PC-9 (cell line): Measurements from ENCODE around the gene AMZ1. TPM values are rescaled to one million over a fixed set of nuclear protein-coding genes. Genes with fewer than 3 reads are reported as not detected.

Experiments
- BruUV-seq: library from RNA; stranded (reverse); fragments of 400-500 nt; replicated peaks from 2 replicates; lab custom pipeline; 2021; lab: Mats Ljungman, UMichigan
- CTCF ChIA-PET: fragments of 300-600 bp; sonication (Branson Sonifier 250); formaldehyde crosslinking; loops from one replicate; lab custom pipeline; 2022; ENCODE audit warnings: antibody characterized with exemption; lab: Charles Lee
- POLR2A ChIA-PET: fragments of 300-600 bp; sonication (Branson Sonifier 250); formaldehyde crosslinking; loops from one replicate; lab custom pipeline; 2022; ENCODE audit warnings: antibody characterized with exemption; ENCODE audit not compliant: unreplicated experiment; lab: Charles Lee
- DNase-seq, 2 experiments: peaks; one replicate each; pipeline versions ENCODE4 v3.0.0 to v3.0.0-alpha.2; 2015 to 2022; ENCODE audit warnings: mixed read lengths in 1 of 2
- H2AFZ ChIP-seq: fragments of 200-600 bp; sonication (generic); 2 replicates; pipeline ENCODE4 v1.8.1; 2017; ENCODE audit warnings: antibody characterized with exemption
- H3F3A ChIP-seq: fragments of 200-600 bp; sonication (generic); 2 replicates; pipeline ENCODE4 v1.8.1; 2017; ENCODE audit warnings: antibody characterized with exemption, mild to moderate bottlenecking, low read depth; ENCODE audit not compliant: insufficient read depth
- H3K27ac ChIP-seq: fragments of 200-600 bp; sonication (generic); 2 replicates; pipeline ENCODE4 v1.6.1; 2016; ENCODE audit warnings: mixed run types
- H3K27me3 ChIP-seq: fragments of 200-600 bp; sonication (generic); 2 replicates; pipeline ENCODE4 v1.6.1; 2016; ENCODE audit warnings: low read depth, mixed run types; ENCODE audit not compliant: insufficient read depth
- H3K36me3 ChIP-seq: fragments of 200-600 bp; sonication (generic); 2 replicates; pipeline ENCODE4 v1.6.1; 2016; ENCODE audit warnings: low read depth, mixed run types
- H3K4me1 ChIP-seq: fragments of 200-600 bp; sonication (generic); replicated peaks from 2 replicates; pipeline ENCODE4 v1.6.1; 2016; ENCODE audit warnings: mixed run types; ENCODE audit not compliant: insufficient read depth
- H3K4me2 ChIP-seq: fragments of 200-600 bp; sonication (generic); 2 replicates; pipeline ENCODE4 v1.6.1; 2017; ENCODE audit warnings: mixed run types
- H3K4me3 ChIP-seq: fragments of 200-600 bp; sonication (generic); 2 replicates; pipeline ENCODE4 v1.6.1; 2016; ENCODE audit warnings: mixed run types
- H3K79me2 ChIP-seq: fragments of 200-600 bp; sonication (generic); 2 replicates; pipeline ENCODE4 v1.6.1; 2017; ENCODE audit warnings: low read depth, mixed run types
- H3K9me2 ChIP-seq: fragments of 200-600 bp; sonication (generic); 2 replicates; pipeline ENCODE4 v1.8.1; 2017; ENCODE audit warnings: mild to moderate bottlenecking; ENCODE audit not compliant: insufficient read depth
- H3K9me3 ChIP-seq: fragments of 200-600 bp; sonication (generic); 2 replicates; pipeline ENCODE4 v1.8.1; 2016; ENCODE audit warnings: low read depth; ENCODE audit not compliant: insufficient read depth
- H4K20me1 ChIP-seq: fragments of 200-600 bp; sonication (generic); 2 replicates; pipeline ENCODE4 v1.8.1; 2017; ENCODE audit not compliant: insufficient read depth
- EZH2 ChIP-seq: fragments of 200-600 bp; sonication (generic); IDR thresholded peaks from 2 replicates; pipeline ENCODE4 v1.8.0; 2017; ENCODE audit warnings: antibody characterized with exemption, low read depth
- intact Hi-C: fragments of 100-400 bp; cut with micrococcal nuclease; formaldehyde crosslinking; loops from one replicate; pipeline ENCODE4 v1.10.0; 2022; ENCODE audit not compliant: unreplicated experiment
- total RNA-seq: library from RNA; stranded (reverse); gene quantifications from 2 replicates; pipeline ENCODE4 v1.2.3, GENCODE V29; 2021
- TF ChIP-seq, protein P1 (sequence below): fragments of 200-600 bp; sonication (generic); conservative IDR thresholded peaks from 2 replicates; pipeline ENCODE4 v1.6.1; 2017; ENCODE audit warnings: mixed run types, antibody characterized with exemption, mild to moderate bottlenecking, moderate library complexity

AMZ1 gene
- total RNA-seq, 1 experiment from 2014 or later: not detected

DNA sequence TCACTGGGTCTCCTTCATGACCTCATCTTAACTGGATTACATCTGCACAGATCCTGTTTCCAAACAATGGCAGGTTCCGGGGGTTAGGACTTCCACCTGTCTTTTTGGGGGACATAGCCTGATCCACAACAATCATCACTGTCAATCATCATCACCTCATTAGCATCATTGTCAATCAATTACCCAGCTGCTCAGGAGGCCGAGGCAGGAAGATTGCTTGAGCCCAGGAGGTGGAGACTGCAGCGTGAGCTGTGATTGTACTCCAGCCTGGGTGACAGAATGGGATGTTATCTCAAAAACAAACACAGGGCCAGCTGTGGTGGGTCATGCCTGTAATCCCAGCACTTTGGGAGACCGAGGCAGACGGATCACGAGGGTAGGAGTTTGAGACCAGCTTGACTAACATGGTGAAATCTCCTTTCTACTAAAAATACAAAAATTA lies 18.7 kb downstream of the AMZ1 start:
- POLR2A ChIA-PET: no interaction called here
- intact Hi-C loops: no loop called here

DNA sequence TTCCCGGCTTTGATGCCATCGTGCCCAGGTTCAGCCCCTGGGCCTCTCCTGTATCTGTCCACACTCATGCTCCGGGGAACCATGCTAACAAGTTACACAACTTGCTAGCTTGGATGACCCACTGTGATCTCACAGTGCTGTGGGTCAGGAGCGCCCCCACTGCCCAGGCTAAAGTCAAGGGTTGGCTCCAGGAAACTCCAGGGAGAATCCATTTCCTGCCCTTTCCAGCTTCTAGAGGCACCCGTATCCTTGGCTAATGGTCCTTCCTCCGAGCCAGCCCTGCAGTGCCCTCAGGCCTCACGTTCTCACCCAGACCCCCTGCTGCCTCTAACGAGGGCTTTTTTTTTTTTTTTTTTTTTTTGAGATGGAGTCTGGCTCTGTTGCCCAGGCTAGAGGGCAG lies 19.5 kb downstream of the AMZ1 start:
- no peaks in the 10 kb centered on the region for H3K9me3 ChIP-seq
- TF ChIP-seq, protein P1, sequence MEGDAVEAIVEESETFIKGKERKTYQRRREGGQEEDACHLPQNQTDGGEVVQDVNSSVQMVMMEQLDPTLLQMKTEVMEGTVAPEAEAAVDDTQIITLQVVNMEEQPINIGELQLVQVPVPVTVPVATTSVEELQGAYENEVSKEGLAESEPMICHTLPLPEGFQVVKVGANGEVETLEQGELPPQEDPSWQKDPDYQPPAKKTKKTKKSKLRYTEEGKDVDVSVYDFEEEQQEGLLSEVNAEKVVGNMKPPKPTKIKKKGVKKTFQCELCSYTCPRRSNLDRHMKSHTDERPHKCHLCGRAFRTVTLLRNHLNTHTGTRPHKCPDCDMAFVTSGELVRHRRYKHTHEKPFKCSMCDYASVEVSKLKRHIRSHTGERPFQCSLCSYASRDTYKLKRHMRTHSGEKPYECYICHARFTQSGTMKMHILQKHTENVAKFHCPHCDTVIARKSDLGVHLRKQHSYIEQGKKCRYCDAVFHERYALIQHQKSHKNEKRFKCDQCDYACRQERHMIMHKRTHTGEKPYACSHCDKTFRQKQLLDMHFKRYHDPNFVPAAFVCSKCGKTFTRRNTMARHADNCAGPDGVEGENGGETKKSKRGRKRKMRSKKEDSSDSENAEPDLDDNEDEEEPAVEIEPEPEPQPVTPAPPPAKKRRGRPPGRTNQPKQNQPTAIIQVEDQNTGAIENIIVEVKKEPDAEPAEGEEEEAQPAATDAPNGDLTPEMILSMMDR: no peak
- TF ChIP-seq EZH2: no peak
- no peaks in the 10 kb centered on the region for H3K27me3 ChIP-seq
- ChIA-PET POLR2A (no interaction called here), CTCF (no interaction called here)
- peaks cover 14% of the 10 kb centered on the region for H3F3A ChIP-seq
- H3K79me2 ChIP-seq: no peaks in the 10 kb centered on the region
- no peak overlapping the region for H3K4me2 ChIP-seq
- no peaks in the 10 kb centered on the region for H4K20me1 ChIP-seq
- BruUV-seq: no TSS peak
- H3K36me3 ChIP-seq: no peaks in the 10 kb centered on the region
- H3K27ac ChIP-seq: no peak overlapping the region
- DNase-seq: no peak
- H3K4me1 ChIP-seq: no peaks in the 10 kb centered on the region
- no peaks in the 10 kb centered on the region for H3K9me2 ChIP-seq
- intact Hi-C loops: no loop called here
- H3K4me3 ChIP-seq: no peak overlapping the region
- no peak overlapping the region for H2AFZ ChIP-seq

More for the DNA sequence above, 18.7 kb downstream of the AMZ1 start:
- no peak for TF ChIP-seq EZH2
- TF ChIP-seq, protein P1: no peak
- no TSS peak for BruUV-seq
- CTCF ChIA-PET: no interaction called here
- no peak for DNase-seq
- Histone ChIP-seq H4K20me1 (no peaks in the 10 kb centered on the region), H3K27ac (no peak overlapping the region), H2AFZ (no peak overlapping the region), H3K36me3 (no peaks in the 10 kb centered on the region), H3K79me2 (no peaks in the 10 kb centered on the region), H3K4me1 (no peaks in the 10 kb centered on the region), H3F3A (peaks cover 14% of the 10 kb centered on the region), H3K4me3 (no peak overlapping the region), H3K27me3 (no peaks in the 10 kb centered on the region), H3K4me2 (no peak overlapping the region), H3K9me3 (no peaks in the 10 kb centered on the region), H3K9me2 (no peaks in the 10 kb centered on the region)

DNA sequence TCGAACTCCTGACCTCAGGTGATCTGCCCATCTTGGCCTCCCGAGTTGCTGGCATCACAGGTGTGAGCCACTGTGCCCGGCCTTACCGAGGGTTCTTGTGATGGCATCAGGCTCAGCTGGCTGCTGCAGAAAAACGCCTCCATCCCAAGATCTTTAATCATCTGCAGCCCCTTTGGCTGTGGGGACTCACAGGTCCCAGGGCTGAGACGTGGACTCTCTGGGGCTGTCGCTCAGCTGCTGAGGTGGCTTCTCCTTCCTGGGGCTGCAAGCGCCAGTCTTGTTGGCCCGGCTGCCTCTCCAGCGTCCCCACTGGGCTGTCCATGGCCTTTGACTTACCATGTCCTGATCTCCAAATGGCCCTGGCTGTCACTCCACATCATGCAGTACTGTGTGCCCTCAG lies 20.0 kb downstream of the AMZ1 start:
- no peak overlapping the region for H2AFZ ChIP-seq
- no peak overlapping the region for H3K27ac ChIP-seq
- BruUV-seq: no TSS peak
- H3K4me2 ChIP-seq: no peak overlapping the region
- ChIA-PET CTCF (no interaction called here), POLR2A (no interaction called here)
- H3K79me2 ChIP-seq: no peaks in the 10 kb centered on the region
- H3K9me3 ChIP-seq: no peaks in the 10 kb centered on the region
- no peaks in the 10 kb centered on the region for H4K20me1 ChIP-seq
- peaks cover 14% of the 10 kb centered on the region for H3F3A ChIP-seq
- H3K4me3 ChIP-seq: no peak overlapping the region
- no peaks in the 10 kb centered on the region for H3K4me1 ChIP-seq
- DNase-seq: no peak
- H3K36me3 ChIP-seq: no peaks in the 10 kb centered on the region
- no peaks in the 10 kb centered on the region for H3K27me3 ChIP-seq
- TF ChIP-seq, protein P1: no peak
- TF ChIP-seq EZH2: no peak
- H3K9me2 ChIP-seq: no peaks in the 10 kb centered on the region
- intact Hi-C loops: no loop called here
